ENCODE data around the gene CCDC74B.
"Not testable (repeated sequence)": the region's sequence is repeated elsewhere in the genome, so short reads cannot be mapped to it uniquely, and the experiment has no call there.

CCDC74B gene

GRCh38 chr2:130166611-130167010 is 21.7 kb upstream of the CCDC74B start:
- not testable (repeated sequence) for DNase-seq (ENCODE audit: low read depth in 2 of 2)

- DNase-seq (ENCODE audit: low read depth in 2 of 2), result no peak
Measured at GRCh38 chr2:130165293-130166016, 20.5 kb upstream of the CCDC74B start.

- no peak for DNase-seq (ENCODE audit: low read depth in 2 of 2)
Measured at GRCh38 chr2:130162968-130163367, 18.1 kb upstream of the CCDC74B start.

- not testable (repeated sequence) for DNase-seq (ENCODE audit: low read depth in 2 of 2)
Measured at GRCh38 chr2:130162486-130162885, 17.6 kb upstream of the CCDC74B start.

GRCh38 chr2:130160838-130161705 is 16.2 kb upstream of the CCDC74B start:
- DNase-seq (ENCODE audit: low read depth in 2 of 2), result not testable (repeated sequence)

- no peak for DNase-seq (ENCODE audit: low read depth in 2 of 2)
Measured at GRCh38 chr2:130160131-130160530, 15.2 kb upstream of the CCDC74B start.

- not testable (repeated sequence) for DNase-seq (ENCODE audit: low read depth in 2 of 2)
Measured at GRCh38 chr2:130159376-130159775, 14.5 kb upstream of the CCDC74B start.

GRCh38 chr2:130158631-130159030 is 13.7 kb upstream of the CCDC74B start:
- no peak for DNase-seq (ENCODE audit: low read depth in 2 of 2)

- DNase-seq (ENCODE audit: low read depth in 2 of 2), result not testable (repeated sequence)
Measured at GRCh38 chr2:130157825-130158514, 13.1 kb upstream of the CCDC74B start.

- DNase-seq (ENCODE audit: low read depth in 2 of 2), result not testable (repeated sequence)
Measured at GRCh38 chr2:130157354-130157753, 12.4 kb upstream of the CCDC74B start.

GRCh38 chr2:130156624-130157004 is 11.7 kb upstream of the CCDC74B start:
- DNase-seq (ENCODE audit: low read depth in 2 of 2), result no peak

GRCh38 chr2:130155956-130156623 is 11.2 kb upstream of the CCDC74B start:
- not testable (repeated sequence) for DNase-seq (ENCODE audit: low read depth in 2 of 2)

- no peak for DNase-seq (ENCODE audit: low read depth in 2 of 2)
Measured at GRCh38 chr2:130154773-130155765, 10.2 kb upstream of the CCDC74B start.

GRCh38 chr2:130154423-130154770 is 9.5 kb upstream of the CCDC74B start:
- DNase-seq (ENCODE audit: low read depth in 2 of 2), result not testable (repeated sequence)

GRCh38 chr2:130153721-130154422 is 9.0 kb upstream of the CCDC74B start:
- not testable (repeated sequence) for DNase-seq (ENCODE audit: low read depth in 2 of 2)

GRCh38 chr2:130152816-130153595 is 8.1 kb upstream of the CCDC74B start:
- no peak for DNase-seq (ENCODE audit: low read depth in 2 of 2)

- not testable (repeated sequence) for DNase-seq (ENCODE audit: low read depth in 2 of 2)
Measured at GRCh38 chr2:130152136-130152815, 7.4 kb upstream of the CCDC74B start.

- DNase-seq (ENCODE audit: low read depth in 2 of 2), result not testable (repeated sequence)
Measured at GRCh38 chr2:130151145-130151512, 6.2 kb upstream of the CCDC74B start.
